GM18870 (cell line): ENCODE measurements around the gene NPY4R2.
"Not testable (repeated sequence)": the region's sequence is repeated elsewhere in the genome, so short reads cannot be mapped to it uniquely, and the experiment has no call there.

ENCODE experiments used
- ATAC-seq: cut with Tn5 transposase; IDR thresholded peaks from one replicate; pipeline ENCODE4 v1.9.1; 2021; ENCODE audit warnings: moderate library complexity; ENCODE audit not compliant: unreplicated experiment

Gene NPY4R2

GRCh38 chr10:47928225-47928624 is 9.8 kb downstream of the NPY4R2 start:
- ATAC-seq, result not testable (repeated sequence)

- ATAC-seq, result not testable (repeated sequence)
Observed at GRCh38 chr10:47932824-47933223, 14.4 kb downstream of the NPY4R2 start.

- not testable (repeated sequence) for ATAC-seq
Observed at GRCh38 chr10:47933462-47933861, 15.0 kb downstream of the NPY4R2 start.

- ATAC-seq, result not testable (repeated sequence)
Observed at GRCh38 chr10:47936772-47937228, 18.3 kb downstream of the NPY4R2 start.

GRCh38 chr10:47937634-47938033 is 19.2 kb downstream of the NPY4R2 start:
- not testable (repeated sequence) for ATAC-seq

- not testable (repeated sequence) for ATAC-seq
Observed at GRCh38 chr10:47940821-47941220, 22.4 kb downstream of the NPY4R2 start.

GRCh38 chr10:47941379-47941778 is 22.9 kb downstream of the NPY4R2 start:
- not testable (repeated sequence) for ATAC-seq

- ATAC-seq, result not testable (repeated sequence)
Observed at GRCh38 chr10:47942351-47943019, 24.0 kb downstream of the NPY4R2 start.

GRCh38 chr10:47943328-47943727 is 24.9 kb downstream of the NPY4R2 start:
- not testable (repeated sequence) for ATAC-seq

GRCh38 chr10:47947424-47947823 is 29.0 kb downstream of the NPY4R2 start:
- not testable (repeated sequence) for ATAC-seq

- not testable (repeated sequence) for ATAC-seq
Observed at GRCh38 chr10:47957158-47957557, 38.7 kb downstream of the NPY4R2 start.

- ATAC-seq, result not testable (repeated sequence)
Observed at GRCh38 chr10:47959677-47960076, 41.2 kb downstream of the NPY4R2 start.

GRCh38 chr10:47960699-47961098 is 42.2 kb downstream of the NPY4R2 start:
- ATAC-seq, result not testable (repeated sequence)

- ATAC-seq, result not testable (repeated sequence)
Observed at GRCh38 chr10:47962785-47963184, 44.3 kb downstream of the NPY4R2 start.

- not testable (repeated sequence) for ATAC-seq
Observed at GRCh38 chr10:47964280-47965063, 46.0 kb downstream of the NPY4R2 start.

- ATAC-seq, result not testable (repeated sequence)
Observed at GRCh38 chr10:47968988-47969387, 50.5 kb downstream of the NPY4R2 start.

- not testable (repeated sequence) for ATAC-seq
Observed at GRCh38 chr10:47970047-47970446, 51.6 kb downstream of the NPY4R2 start.

GRCh38 chr10:47971598-47971997 is 53.1 kb downstream of the NPY4R2 start:
- ATAC-seq, result not testable (repeated sequence)

GRCh38 chr10:47972077-47972476 is 53.6 kb downstream of the NPY4R2 start:
- ATAC-seq, result not testable (repeated sequence)
